ENCODE measurements around the gene OBSL1. TPM values are rescaled to one million over a fixed set of nuclear protein-coding genes. Genes with fewer than 3 reads are reported as not detected.

OBSL1 gene
- total RNA-seq, 5 donors from 2014 or later (not counting 1 experiment from before 2014, with no cell fraction given) = 1.2 to 2.4 (median 1.2) TPM

DNA sequence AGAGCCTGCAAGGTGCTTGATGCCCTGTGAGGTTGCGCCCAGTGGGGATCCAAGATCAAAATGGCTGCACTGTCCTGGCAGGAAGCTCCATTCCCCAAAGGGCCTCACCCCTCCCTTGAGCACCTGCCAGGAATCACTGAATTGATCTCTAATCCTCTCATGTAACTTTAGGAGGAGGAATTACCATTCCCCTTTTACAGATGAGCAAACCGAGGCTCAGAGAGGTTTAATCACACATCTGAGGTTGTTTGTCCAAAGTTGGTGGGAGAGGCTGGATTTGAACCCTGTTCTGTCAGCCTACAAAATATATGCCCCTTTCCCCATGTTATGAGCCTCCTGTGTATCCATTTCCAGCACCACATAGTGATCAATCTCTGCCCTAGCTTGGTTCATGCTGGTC, 46.5 kb downstream of the OBSL1 start:
- Mint-ChIP-seq H3K36me3 (no peaks in the 10 kb centered on the region), H3K4me1 (peaks cover 14 to 19% (median 17%) of the 10 kb centered on the region in 3 donors), H3K9me3 (no peaks in the 10 kb centered on the region), H3K27ac (no peak overlapping the region), H3K27me3 (peaks cover 81 to 90% of the 10 kb centered on the region in 2 donors), H3K4me3 (no peak overlapping the region)
- CTCF ChIA-PET = no interaction called here
- Histone ChIP-seq H3K36me3 (ENCODE audit: control insufficient read depth in 2 of 2, extremely low read depth in 1 of 2, insufficient read depth in 1 of 2, low read length in 1 of 2) (no peaks in the 10 kb centered on the region), H3K27ac (ENCODE audit: low read length) (no peak overlapping the region), H3K4me3 (ENCODE audit: control insufficient read depth in 1 of 2, extremely low read depth in 1 of 2, low read length in 1 of 2) (no peak overlapping the region), H3K27me3 (replicated peaks in 1 of 2; ENCODE audit: control insufficient read depth in 2 of 2, extremely low read depth in 1 of 2, insufficient read depth in 2 of 2, low read length in 1 of 2) (peaks cover 7 to 93% of the 10 kb centered on the region in 2 experiments), H3K9me3 (no peaks in the 10 kb centered on the region), H3K4me1 (ENCODE audit: control insufficient read depth in 1 of 2, extremely low read depth in 1 of 2, insufficient read depth in 2 of 2, low read length in 2 of 2) (peaks cover 0 to 24% of the 10 kb centered on the region in 2 experiments)
- 100% methylated on average over 1 of the region's 2 CpGs for WGBS (ENCODE audit: insufficient coverage)
- no peak for DNase-seq
- ATAC-seq (replicated peaks in 1 of 4) = no peak
- POLR2A ChIA-PET = interaction anchor here in 1 of 2 donors (0.6 kb wide), 1 partner anchor 16 kb away, joined by 5 read pairs; no protein-coding TSS in a partner anchor

DNA sequence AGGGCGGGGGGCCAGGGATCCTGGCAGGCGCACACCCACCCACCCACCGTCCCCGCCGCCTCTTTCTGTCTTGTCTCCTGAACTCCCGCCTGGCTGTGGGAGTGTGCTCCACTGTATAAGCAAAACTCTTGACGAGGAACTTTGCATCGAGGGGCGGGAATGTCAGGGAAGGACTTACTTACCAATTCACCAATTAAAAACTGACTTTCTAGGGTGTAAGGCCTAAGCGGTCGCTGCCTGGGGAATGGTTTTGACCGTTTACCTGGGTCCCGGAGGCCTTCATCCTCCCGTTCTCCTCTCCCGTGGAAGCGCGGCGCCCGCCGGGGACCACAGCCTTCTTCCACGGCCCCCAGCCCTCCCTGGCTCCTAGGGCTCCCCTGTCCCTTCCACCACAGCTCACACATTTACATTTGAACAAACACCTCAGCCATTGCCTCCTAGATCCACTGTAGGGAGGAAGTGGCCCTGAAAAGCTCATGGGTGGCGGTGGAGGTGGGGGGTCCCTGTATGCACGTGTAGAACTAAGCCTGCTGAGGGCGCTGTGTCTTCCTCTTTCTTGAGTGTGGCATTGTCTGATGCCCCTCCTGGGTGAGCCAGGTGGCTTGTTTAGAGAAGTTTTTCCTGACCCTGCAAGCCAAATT, 48.2 kb downstream of the OBSL1 start:
- POLR2A ChIA-PET = no interaction called here
- ATAC-seq (replicated peaks in 1 of 4) = peak in 1 of 4 experiments; percentile 38

GRCh38 chr2:219522111-219523030, 49.0 kb downstream of the OBSL1 start:
- POLR2A ChIA-PET = no interaction called here
- H3K27ac Mint-ChIP-seq = no peak overlapping the region
- Histone ChIP-seq H3K4me3 (ENCODE audit: control insufficient read depth in 1 of 2, extremely low read depth in 1 of 2, low read length in 1 of 2) (no peak overlapping the region), H3K36me3 (ENCODE audit: control insufficient read depth in 2 of 2, extremely low read depth in 1 of 2, insufficient read depth in 1 of 2, low read length in 1 of 2) (no peaks in the 10 kb centered on the region), H3K27ac (ENCODE audit: low read length) (no peak overlapping the region), H3K9me3 (no peaks in the 10 kb centered on the region), H3K4me1 (ENCODE audit: control insufficient read depth in 1 of 2, extremely low read depth in 1 of 2, insufficient read depth in 2 of 2, low read length in 2 of 2) (peaks cover 0 to 23% of the 10 kb centered on the region in 2 experiments), H3K27me3 (replicated peaks in 1 of 2; ENCODE audit: control insufficient read depth in 2 of 2, extremely low read depth in 1 of 2, insufficient read depth in 2 of 2, low read length in 1 of 2) (peaks cover 7 to 90% of the 10 kb centered on the region in 2 experiments)
- WGBS (ENCODE audit: insufficient coverage) = 4% methylated on average over 53 of the region's 70 CpGs
- ATAC-seq (replicated peaks in 1 of 4) (peak in 2 of 4 experiments; percentile 30 to 31), DNase-seq (no peak)
- peak overlapping the region in 1 of 3 donors; percentile 64 for H3K4me3 Mint-ChIP-seq
- H3K36me3 Mint-ChIP-seq = no peaks in the 10 kb centered on the region
- CTCF ChIA-PET = interaction anchor here in 1 of 2 donors (0.6 to 1.2 kb wide), 3 partner anchors 16 to 38 kb away, joined by 3 to 4 read pairs (median 3); a partner anchor contains a TSS
- H3K27me3 Mint-ChIP-seq = peaks cover 80 to 84% of the 10 kb centered on the region in 2 donors
- peaks cover 14 to 19% (median 17%) of the 10 kb centered on the region in 3 donors for H3K4me1 Mint-ChIP-seq
- H3K9me3 Mint-ChIP-seq = no peaks in the 10 kb centered on the region

More for the DNA sequence above, 48.2 kb downstream of the OBSL1 start:
- peaks cover 0 to 23% of the 10 kb centered on the region in 2 experiments for H3K4me1 ChIP-seq (ENCODE audit: control insufficient read depth in 1 of 2, extremely low read depth in 1 of 2, insufficient read depth in 2 of 2, low read length in 2 of 2)
- peaks cover 14 to 19% (median 17%) of the 10 kb centered on the region in 3 donors for H3K4me1 Mint-ChIP-seq
- no peaks in the 10 kb centered on the region for H3K9me3 Mint-ChIP-seq
- no peaks in the 10 kb centered on the region for H3K36me3 Mint-ChIP-seq
- H3K4me3 ChIP-seq (ENCODE audit: control insufficient read depth in 1 of 2, extremely low read depth in 1 of 2, low read length in 1 of 2) = no peak overlapping the region
- peaks cover 7 to 93% of the 10 kb centered on the region in 2 experiments for H3K27me3 ChIP-seq (replicated peaks in 1 of 2; ENCODE audit: control insufficient read depth in 2 of 2, extremely low read depth in 1 of 2, insufficient read depth in 2 of 2, low read length in 1 of 2)
- peak overlapping the region in 2 of 3 donors; percentile 55 to 58 for H3K4me3 Mint-ChIP-seq
- H3K27ac ChIP-seq (ENCODE audit: low read length) = no peak overlapping the region
- CTCF ChIA-PET = interaction anchor here (0.6 to 1.2 kb wide), 4 partner anchors 27 to 60 kb away, joined by 3 read pairs; a partner anchor contains a TSS
- DNase-seq = peak in 1 of 35 experiments; percentile 18
- H3K36me3 ChIP-seq (ENCODE audit: control insufficient read depth in 2 of 2, extremely low read depth in 1 of 2, insufficient read depth in 1 of 2, low read length in 1 of 2) = no peaks in the 10 kb centered on the region
- no peak overlapping the region for H3K27ac Mint-ChIP-seq
- no peaks in the 10 kb centered on the region for H3K9me3 ChIP-seq
- H3K27me3 Mint-ChIP-seq = peaks cover 80 to 84% of the 10 kb centered on the region in 2 donors
- 10% methylated on average over 8 of the region's 24 CpGs for WGBS (ENCODE audit: insufficient coverage)

DNA sequence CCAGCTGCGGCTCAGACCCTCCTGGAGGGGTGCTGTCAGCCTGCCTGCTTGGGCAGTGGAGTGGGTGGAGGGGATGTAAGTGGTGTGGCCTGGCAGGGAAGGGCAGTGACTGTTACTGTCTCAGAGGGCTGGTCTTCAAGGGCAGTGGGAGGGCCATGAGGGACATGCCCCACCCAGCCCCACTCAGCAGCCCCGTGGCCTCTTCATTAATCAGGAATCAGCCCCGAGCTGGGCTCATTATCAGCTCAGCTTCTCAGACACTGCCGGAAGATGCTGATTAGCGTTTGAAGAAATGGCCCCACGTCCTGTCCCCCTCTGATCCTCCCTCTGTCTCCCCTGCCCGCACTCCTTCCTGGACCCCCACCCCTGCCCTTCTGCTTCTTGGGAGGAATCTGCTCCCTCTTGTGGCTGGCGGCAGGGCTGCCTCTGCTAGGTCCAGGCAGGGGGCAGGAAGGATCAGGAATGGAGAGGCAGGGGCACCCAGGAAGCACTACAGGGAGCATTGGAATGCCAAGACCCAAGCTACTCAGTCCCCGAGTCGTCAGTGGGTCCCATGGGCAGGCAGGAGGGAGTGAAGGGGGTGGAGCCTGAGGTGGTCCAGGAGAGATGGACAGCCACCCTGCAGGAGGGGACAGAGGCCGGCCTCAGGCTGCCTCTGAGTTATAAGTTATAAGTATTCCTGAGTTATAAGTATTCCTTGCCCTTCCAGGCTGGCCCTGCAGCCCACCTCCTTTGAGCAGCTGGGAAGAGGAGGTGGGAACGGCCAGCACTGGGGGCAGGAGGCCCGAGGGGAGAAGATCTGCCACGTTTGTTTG, 50.1 kb downstream of the OBSL1 start:
- peak overlapping the region in 1 of 3 donors; percentile 64 for H3K4me3 Mint-ChIP-seq
- H3K36me3 Mint-ChIP-seq = no peaks in the 10 kb centered on the region
- H3K27ac Mint-ChIP-seq = peak overlapping the region in 1 of 2 donors; percentile 1
- H3K27me3 Mint-ChIP-seq = peaks cover 83 to 84% of the 10 kb centered on the region in 2 donors
- no peaks in the 10 kb centered on the region for H3K9me3 Mint-ChIP-seq
- H3K36me3 ChIP-seq (ENCODE audit: control insufficient read depth in 2 of 2, extremely low read depth in 1 of 2, insufficient read depth in 1 of 2, low read length in 1 of 2) = no peaks in the 10 kb centered on the region
- no peak overlapping the region for H3K4me3 ChIP-seq (ENCODE audit: control insufficient read depth in 1 of 2, extremely low read depth in 1 of 2, low read length in 1 of 2)
- peaks cover 7 to 90% of the 10 kb centered on the region in 2 experiments for H3K27me3 ChIP-seq (replicated peaks in 1 of 2; ENCODE audit: control insufficient read depth in 2 of 2, extremely low read depth in 1 of 2, insufficient read depth in 2 of 2, low read length in 1 of 2)
- H3K4me1 ChIP-seq (ENCODE audit: control insufficient read depth in 1 of 2, extremely low read depth in 1 of 2, insufficient read depth in 2 of 2, low read length in 2 of 2) = peaks cover 0 to 23% of the 10 kb centered on the region in 2 experiments
- CTCF ChIA-PET = interaction anchor here (0.9 to 1.4 kb wide), 4 partner anchors 8 to 23 kb away, joined by 4 to 7 read pairs (median 6); partner anchors contain the start of gene GMPPA (in 1 of the 2)
- H3K9me3 ChIP-seq = no peaks in the 10 kb centered on the region
- peaks cover 14 to 19% (median 17%) of the 10 kb centered on the region in 3 donors for H3K4me1 Mint-ChIP-seq
- ATAC-seq (replicated peaks in 1 of 4) = peak in 3 of 4 experiments; percentile 22 to 58 (median 26)
- no peak overlapping the region for H3K27ac ChIP-seq (ENCODE audit: low read length)
- peak in 1 of 35 experiments; percentile 25 for DNase-seq
- POLR2A ChIA-PET = interaction anchor here in 1 of 2 donors (0.6 kb wide), 1 partner anchor 135 kb away, joined by 3 read pairs; no protein-coding TSS in a partner anchor
- WGBS (ENCODE audit: insufficient coverage) = 12% methylated on average over 11 of the region's 14 CpGs

DNA sequence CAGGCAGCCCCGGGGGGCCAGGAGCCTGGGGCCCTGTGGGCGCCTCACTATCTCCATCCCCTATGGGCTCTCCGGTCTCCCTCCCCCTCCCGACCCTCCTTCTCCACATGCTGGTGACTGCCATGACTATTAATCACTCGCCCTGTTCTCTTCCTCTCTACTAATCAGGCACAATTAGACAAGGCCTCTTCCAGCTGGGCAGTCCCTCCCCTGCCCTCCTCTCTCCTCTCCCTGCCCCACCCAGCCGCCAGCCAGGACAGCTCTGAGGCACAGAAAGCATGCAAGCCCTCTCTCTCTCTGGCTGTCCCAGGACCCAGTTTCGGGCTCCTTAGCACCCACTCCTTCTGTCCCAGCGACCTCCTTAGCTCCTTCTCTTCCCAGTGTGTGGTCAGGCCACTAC, 51.3 kb downstream of the OBSL1 start:
- H3K27me3 ChIP-seq (replicated peaks in 1 of 2; ENCODE audit: control insufficient read depth in 2 of 2, extremely low read depth in 1 of 2, insufficient read depth in 2 of 2, low read length in 1 of 2) = peaks cover 7 to 91% of the 10 kb centered on the region in 2 experiments
- ATAC-seq (replicated peaks in 1 of 4) (no peak), DNase-seq (no peak)
- no peak overlapping the region for H3K27ac ChIP-seq (ENCODE audit: low read length)
- H3K4me3 ChIP-seq (ENCODE audit: control insufficient read depth in 1 of 2, extremely low read depth in 1 of 2, low read length in 1 of 2) = no peak overlapping the region
- Mint-ChIP-seq H3K27me3 (peaks cover 79 to 84% of the 10 kb centered on the region in 2 donors), H3K4me3 (no peak overlapping the region), H3K36me3 (no peaks in the 10 kb centered on the region), H3K27ac (no peak overlapping the region), H3K9me3 (no peaks in the 10 kb centered on the region), H3K4me1 (peaks cover 14 to 19% (median 19%) of the 10 kb centered on the region in 3 donors)
- POLR2A ChIA-PET = no interaction called here
- CTCF ChIA-PET = interaction anchor here (0.6 to 1.4 kb wide), 8 partner anchors 10 to 118 kb away, joined by 3 to 7 read pairs (median 4); partner anchors contain the start of gene GMPPA (in 1 of the 2)
- H3K9me3 ChIP-seq = no peaks in the 10 kb centered on the region
- 61% methylated on average over 6 of the region's 8 CpGs for WGBS (ENCODE audit: insufficient coverage)
- no peaks in the 10 kb centered on the region for H3K36me3 ChIP-seq (ENCODE audit: control insufficient read depth in 2 of 2, extremely low read depth in 1 of 2, insufficient read depth in 1 of 2, low read length in 1 of 2)
- H3K4me1 ChIP-seq (ENCODE audit: control insufficient read depth in 1 of 2, extremely low read depth in 1 of 2, insufficient read depth in 2 of 2, low read length in 2 of 2) = peaks cover 0 to 23% of the 10 kb centered on the region in 2 experiments

Measured in T-cell (primary cell).